GM12891 (cell line): Measurements from ENCODE around the gene TPD52L2.

Source experiments
- PAX5 ChIP-seq: IDR thresholded peaks from 2 replicates; pipeline ENCODE4 v1.6.1; 2011; ENCODE audit warnings: low read length, moderate library complexity, mild to moderate bottlenecking; ENCODE audit not compliant: insufficient read depth, severe bottlenecking
- POLR2A ChIP-seq: IDR thresholded peaks from 2 replicates; pipeline ENCODE4 v1.6.1; 2011; ENCODE audit warnings: low read depth, low read length, control low read depth
- POLR2AphosphoS5 ChIP-seq: IDR thresholded peaks from 2 replicates; pipeline ENCODE4 v1.6.1; 2011; ENCODE audit warnings: low read depth, low read length, control low read depth
- POU2F2 ChIP-seq: IDR thresholded peaks from 2 replicates; pipeline ENCODE4 v1.6.1; 2011; ENCODE audit warnings: low read depth, mild to moderate bottlenecking, control low read depth, low read length, moderate library complexity
- SPI1 ChIP-seq: IDR thresholded peaks from 2 replicates; pipeline ENCODE4 v1.6.1; 2011; ENCODE audit warnings: low read depth, low read length, control low read depth
- TAF1 ChIP-seq: IDR thresholded peaks from 2 replicates; pipeline ENCODE4 v1.6.1; 2011; ENCODE audit warnings: low read depth, low read length, control low read depth

- TF ChIP-seq POLR2A: no peak
- no peak for TF ChIP-seq POLR2AphosphoS5
- no peak for TF ChIP-seq SPI1
- no peak for TF ChIP-seq TAF1
- no peak for TF ChIP-seq POU2F2
- TF ChIP-seq PAX5: no peak
Observed at GRCh38 chr20:63823691-63824311, 41.3 kb upstream of the TPD52L2 start.
